SK-N-MC (cell line): ENCODE results near the gene SELENOO.

Experiments
- EZH2 ChIP-seq: fragments of 200-600 bp; sonication (generic); IDR thresholded peaks from one replicate; pipeline ENCODE4 v1.6.1; 2017; ENCODE audit warnings: antibody characterized with exemption
- FOXP2 ChIP-seq: optimal IDR thresholded peaks from 2 replicates; pipeline ENCODE3; 2011; ENCODE audit warnings: mild to moderate bottlenecking, moderate library complexity; ENCODE audit not compliant: insufficient read depth; ENCODE audit errors: extremely low read length, control extremely low read depth
- POLR2AphosphoS5 ChIP-seq: IDR thresholded peaks from 2 replicates; pipeline ENCODE4 v1.6.1; 2012; ENCODE audit warnings: mild to moderate bottlenecking, low read depth, low read length, borderline replicate concordance

DNA sequence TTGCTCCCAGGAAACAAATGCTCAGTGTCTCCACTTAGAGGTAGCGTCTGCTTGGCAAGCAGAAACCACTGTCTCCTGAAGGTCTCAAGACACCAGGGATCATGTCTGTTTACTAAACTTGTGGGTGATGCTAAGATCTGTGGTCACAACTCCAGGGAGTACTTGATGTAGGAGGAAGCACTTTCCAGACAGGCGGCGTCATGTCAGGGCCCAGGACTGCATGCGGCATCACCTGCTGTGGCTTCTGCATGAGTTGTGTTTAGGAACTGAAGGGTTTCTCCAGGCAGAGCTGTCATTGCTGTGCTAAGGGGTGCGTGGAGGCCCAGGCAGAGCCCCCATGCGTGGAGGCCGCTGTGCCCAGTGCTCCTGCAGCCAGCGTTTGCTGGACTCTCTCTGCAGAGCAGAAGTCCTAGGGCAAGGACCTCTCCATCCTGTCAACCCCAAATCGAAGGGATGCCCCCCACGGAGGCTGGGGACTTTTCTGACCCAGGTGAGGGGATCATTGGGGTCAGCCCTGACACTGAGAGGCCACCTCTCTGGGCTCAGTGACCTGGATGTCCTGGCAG is 38.3 kb upstream of the SELENOO start:
- TF ChIP-seq EZH2 = no peak
- TF ChIP-seq POLR2AphosphoS5 = no peak
- TF ChIP-seq FOXP2 = no peak
